Panc1 (cell line): Measurements from ENCODE around the gene LMO3. TPM values are rescaled to one million over a fixed set of nuclear protein-coding genes. Genes with fewer than 3 reads are reported as not detected.

Experiments
- ATAC-seq: fragments of 200-7000 bp; cut with Tn5 transposase; 2 replicates; pipeline ENCODE4 v1.9.1; 2020; ENCODE audit warnings: mild to moderate bottlenecking, moderate library complexity
- BruUV-seq: library from RNA; stranded (reverse); fragments of 400-500 nt; replicated peaks from 2 replicates; lab custom pipeline; 2021; lab: Mats Ljungman, UMichigan
- CTCF ChIA-PET: fragments of 300-600 bp; sonication (Branson Sonifier 250); formaldehyde crosslinking; loops from one replicate; lab custom pipeline; 2022; ENCODE audit warnings: antibody characterized with exemption; lab: Charles Lee
- POLR2A ChIA-PET: fragments of 300-600 bp; sonication (Branson Sonifier 250); formaldehyde crosslinking; loops from one replicate; lab custom pipeline; 2022; ENCODE audit warnings: antibody characterized with exemption; lab: Charles Lee
- DNase-seq: peaks from one replicate; pipeline ENCODE4 v3.0.0-alpha.2; 2010; ENCODE audit warnings: low read depth, low spot score
- H3K27ac ChIP-seq: 2 replicates; pipeline ENCODE4 v1.5.1; 2011; ENCODE audit warnings: mild to moderate bottlenecking, low read length, inconsistent platforms
- H3K27me3 ChIP-seq: fragments of 200-500 bp; sonication (Bioruptor generic); 2 replicates; pipeline ENCODE4 v1.6.0; 2014; ENCODE audit warnings: low read length, inconsistent platforms; ENCODE audit not compliant: control insufficient read depth, insufficient read depth
- H3K36me3 ChIP-seq: fragments of 200-500 bp; sonication (Bioruptor generic); 2 replicates; pipeline ENCODE4 v1.5.1; 2014; ENCODE audit warnings: inconsistent platforms, mild to moderate bottlenecking, low read length, moderate library complexity; ENCODE audit not compliant: control insufficient read depth, insufficient read depth
- H3K4me1 ChIP-seq: 2 replicates; pipeline ENCODE4 v1.5.1; 2011; ENCODE audit warnings: inconsistent platforms, mild to moderate bottlenecking, low read length, moderate library complexity; ENCODE audit not compliant: control insufficient read depth, insufficient read depth
- H3K4me3 ChIP-seq, 2 experiments: 2 replicates each; pipeline ENCODE4 v1.5.1; 2011 to 2012; ENCODE audit warnings: low read depth in 2 of 2, low read length in 2 of 2, mild to moderate bottlenecking in 2 of 2, inconsistent platforms in 1 of 2, moderate library complexity in 1 of 2
- H3K9me3 ChIP-seq: fragments of 200-500 bp; sonication (Bioruptor generic); 2 replicates; pipeline ENCODE4 v1.5.1; 2014; ENCODE audit warnings: low read depth, mild to moderate bottlenecking, inconsistent platforms, low read length, moderate library complexity; ENCODE audit not compliant: control insufficient read depth, insufficient read depth
- CTCF ChIP-seq: fragments of 450-650 bp; IDR thresholded peaks from 2 replicates; pipeline ENCODE4 v1.5.1; 2017; ENCODE audit warnings: mild to moderate bottlenecking
- POLR2AphosphoS5 ChIP-seq: IDR thresholded peaks from 2 replicates; pipeline ENCODE4 v1.6.1; 2012; ENCODE audit warnings: mild to moderate bottlenecking, low read depth, low read length, moderate library complexity
- REST ChIP-seq, 2 experiments: IDR thresholded peaks; 2 replicates each; pipeline ENCODE4 v1.6.1; 2011 to 2012; ENCODE audit warnings: low read depth in 2 of 2, control low read depth in 1 of 2, low read length in 1 of 2, mild to moderate bottlenecking in 1 of 2, moderate library complexity in 1 of 2; ENCODE audit not compliant: insufficient read depth in 1 of 2
- SIN3A ChIP-seq: IDR thresholded peaks from 2 replicates; pipeline ENCODE4 v1.6.1; 2012; ENCODE audit warnings: low read depth, mild to moderate bottlenecking, low read length, moderate library complexity, borderline replicate concordance; ENCODE audit not compliant: insufficient read depth
- TCF7L2 ChIP-seq: IDR thresholded peaks from 2 replicates; pipeline ENCODE4 v1.6.1; 2011; ENCODE audit warnings: mild to moderate bottlenecking, low read depth, low read length, inconsistent platforms
- in situ Hi-C: cut with HindIII; loops from 2 replicates; pipeline ENCODE4 v1.10.0; 2016; ENCODE audit warnings: low sequenced_read_pairs, low pct_unique_long_range_greater_than_20kb
- intact Hi-C: fragments of 100-400 bp; cut with micrococcal nuclease; formaldehyde crosslinking; loops from one replicate; pipeline ENCODE4 v1.10.0; 2022; ENCODE audit not compliant: unreplicated experiment
- total RNA-seq: library from RNA; stranded (reverse); gene quantifications from one replicate; pipeline ENCODE4 v1.2.1, GENCODE V29; 2021; ENCODE audit not compliant: unreplicated experiment

Gene LMO3
- total RNA-seq, 1 experiment from 2014 or later = 0.51 TPM

- ChIA-PET CTCF (no interaction called here), POLR2A (no interaction called here)
- no peaks in the 10 kb centered on the region for H3K4me1 ChIP-seq
- H3K4me3 ChIP-seq = peak overlapping the region; percentile 36 to 53
- in situ Hi-C loops = no loop called here
- no TSS peak for BruUV-seq
- TF ChIP-seq TCF7L2 (no peak), REST (IDR thresholded peaks at IDR 0.05; ENCODE audit: insufficient read depth in 1 of 2, low read depth in 2 of 2, low read length in 1 of 2) (no peak), CTCF (no peak), SIN3A (no peak), POLR2AphosphoS5 (no peak)
- DNase-seq (no peak), ATAC-seq (no peak)
- no peak overlapping the region for H3K27ac ChIP-seq
- H3K9me3 ChIP-seq = no peaks in the 10 kb centered on the region
- no peaks in the 10 kb centered on the region for H3K36me3 ChIP-seq
- H3K27me3 ChIP-seq = no peaks in the 10 kb centered on the region
- intact Hi-C loops = no loop called here
These were observed 283 bp downstream of the LMO3 start for GRCh38 chr12:16605642-16606116.

GRCh38 chr12:16604596-16605252 is 1.2 kb downstream of the LMO3 start:
- no TSS peak for BruUV-seq
- H3K27me3 ChIP-seq = no peaks in the 10 kb centered on the region
- no peak overlapping the region for H3K27ac ChIP-seq
- CTCF ChIA-PET = no interaction called here
- H3K4me1 ChIP-seq = no peaks in the 10 kb centered on the region
- POLR2A ChIA-PET = no interaction called here
- no peaks in the 10 kb centered on the region for H3K9me3 ChIP-seq
- H3K4me3 ChIP-seq = no peak overlapping the region
- ATAC-seq = no peak
- in situ Hi-C loops (no loop called here), intact Hi-C loops (no loop called here)
- H3K36me3 ChIP-seq = no peaks in the 10 kb centered on the region
- TF ChIP-seq SIN3A = no peak
- TF ChIP-seq POLR2AphosphoS5 = no peak
- no peak for TF ChIP-seq REST (IDR thresholded peaks at IDR 0.05; ENCODE audit: insufficient read depth in 1 of 2, low read depth in 2 of 2, low read length in 1 of 2)
- TF ChIP-seq CTCF = no peak
- no peak for TF ChIP-seq TCF7L2
- DNase-seq = no peak
